ENCODE measurements around the gene SHCBP1L.

- no peak for TF ChIP-seq RAD21 (IDR thresholded peaks at IDR 0.05)
- TF ChIP-seq EGR1 (IDR thresholded peaks at IDR 0.05; ENCODE audit: low read depth in 2 of 2) = no peak
- no peak for TF ChIP-seq CTCF (IDR thresholded peaks at IDR 0.05; ENCODE audit: low read depth, low read length, missing input control)
- no peak for TF ChIP-seq MAX (IDR thresholded peaks at IDR 0.05)
- no peak for TF ChIP-seq RXRA (IDR thresholded peaks at IDR 0.05)
- TF ChIP-seq GABPA (IDR thresholded peaks at IDR 0.05 in 1 of 2, conservative IDR thresholded peaks at IDR 0.05 in 1 of 2) = no peak
- no peak for TF ChIP-seq SP1 (IDR thresholded peaks at IDR 0.05)
Observed at GRCh38 chr1:182888736-182889531, 64.0 kb downstream of the SHCBP1L start.
